SK-N-SH (cell line): Measurements from ENCODE around the gene SCAPER. TPM values are rescaled to one million over a fixed set of nuclear protein-coding genes. Genes with fewer than 3 reads are reported as not detected.
A peak's percentile ranks its signal among the peaks of the same experiment; 100 is the strongest.

Source experiments
- CTCF ChIA-PET: fragments of 300-600, 350-600 bp; formaldehyde crosslinking; extraction: SDS; loops from one replicate; lab custom pipeline; 2021; lab: Yijun Ruan, JAX
- POLR2A ChIA-PET: fragments of 350-600 bp; sonication (Branson Sonifier 250); formaldehyde crosslinking; extraction: SDS; loops from one replicate; lab custom pipeline; 2020; ENCODE audit warnings: antibody characterized with exemption, inconsistent platforms; lab: Yijun Ruan, JAX
- DNase-seq: peaks from one replicate; pipeline ENCODE4 v3.0.0; 2012
- H2AFZ ChIP-seq: fragments of 200-600 bp; sonication (generic); 2 replicates; pipeline ENCODE4 v1.8.1; 2016; ENCODE audit warnings: antibody characterized with exemption, mild to moderate bottlenecking, low read depth
- H3F3A ChIP-seq: fragments of 200-600 bp; sonication (generic); replicated peaks from 2 replicates; pipeline ENCODE3; 2016; ENCODE audit warnings: antibody characterized with exemption, mild to moderate bottlenecking; ENCODE audit not compliant: insufficient read depth
- H3K27ac ChIP-seq, 2 experiments: fragments of 200-500 bp in 1 of 2; fragments of 200-600 bp in 1 of 2; sonication (Bioruptor generic) in 1 of 2; sonication (generic), shearing (Covaris generic) in 1 of 2; 2 replicates each; pipeline versions ENCODE4 v1.5.1 to v1.6.1; 2014 to 2016; ENCODE audit warnings: low read depth in 2 of 2, inconsistent platforms in 1 of 2, low read length in 1 of 2, mild to moderate bottlenecking in 1 of 2, mixed read lengths in 1 of 2
- H3K27me3 ChIP-seq: fragments of 200-600 bp; sonication (generic), shearing (Covaris generic); 2 replicates; pipeline ENCODE4 v1.6.1; 2016; ENCODE audit warnings: mixed run types; ENCODE audit not compliant: insufficient read depth
- H3K36me3 ChIP-seq, 2 experiments: fragments of 200-500 bp in 1 of 2; fragments of 200-600 bp in 1 of 2; sonication (Bioruptor generic) in 1 of 2; sonication (generic) in 1 of 2; replicated peaks in 1 of 2; 2 replicates each; pipeline versions ENCODE3 to v1.5.1; 2014 to 2016; ENCODE audit warnings: low read length in 1 of 2, mild to moderate bottlenecking in 1 of 2; ENCODE audit not compliant: insufficient read depth in 2 of 2, control insufficient read depth in 1 of 2
- H3K4me1 ChIP-seq, 2 experiments: fragments of 200-500 bp in 1 of 2; fragments of 200-600 bp in 1 of 2; sonication (Bioruptor generic) in 1 of 2; sonication (generic), shearing (Covaris generic) in 1 of 2; 2 replicates each; pipeline versions ENCODE4 v1.5.1 to v1.6.1; 2014 to 2016; ENCODE audit warnings: low read depth in 1 of 2, low read length in 1 of 2, mixed run types in 1 of 2; ENCODE audit not compliant: insufficient read depth in 2 of 2, control insufficient read depth in 1 of 2
- H3K4me2 ChIP-seq: fragments of 200-600 bp; sonication (generic), shearing (Covaris generic); 2 replicates; pipeline ENCODE4 v1.6.1; 2017; ENCODE audit warnings: mixed run types
- H3K4me3 ChIP-seq, 2 experiments: fragments of 200-500 bp in 1 of 2; fragments of 200-600 bp in 1 of 2; sonication (Bioruptor generic) in 1 of 2; sonication (generic), shearing (Covaris generic) in 1 of 2; 2 replicates each; pipeline versions ENCODE4 v1.5.1 to v1.8.1; 2014 to 2016; ENCODE audit warnings: low read depth in 2 of 2, inconsistent platforms in 1 of 2, low read length in 1 of 2, mild to moderate bottlenecking in 1 of 2, mixed read lengths in 1 of 2, moderate library complexity in 1 of 2
- H3K79me2 ChIP-seq: fragments of 200-600 bp; sonication (generic); 2 replicates; pipeline ENCODE4 v1.8.1; 2017; ENCODE audit warnings: mild to moderate bottlenecking; ENCODE audit not compliant: insufficient read depth
- H3K9ac ChIP-seq: fragments of 200-600 bp; sonication (generic); 2 replicates; pipeline ENCODE4 v1.6.1; 2017; ENCODE audit warnings: mixed run types
- H3K9me2 ChIP-seq: fragments of 200-600 bp; sonication (generic); 2 replicates; pipeline ENCODE4 v1.6.1; 2017; ENCODE audit warnings: mixed run types
- H3K9me3 ChIP-seq: fragments of 200-600 bp; sonication (generic); 2 replicates; pipeline ENCODE4 v1.6.1; 2017; ENCODE audit warnings: mixed run types, mild to moderate bottlenecking, moderate library complexity
- H4K20me1 ChIP-seq: fragments of 200-600 bp; sonication (generic); 2 replicates; pipeline ENCODE4 v1.6.1; 2017; ENCODE audit warnings: mild to moderate bottlenecking, mixed run types; ENCODE audit not compliant: insufficient read depth
- EP300 ChIP-seq, 2 experiments: IDR thresholded peaks; 2 replicates each; pipeline versions ENCODE4 v1.4.0 to v1.6.1; 2012; ENCODE audit warnings: borderline replicate concordance in 1 of 2, low read depth in 1 of 2, low read length in 1 of 2
- IRF3 ChIP-seq: fragments of 150-350 bp; IDR thresholded peaks from 2 replicates; pipeline ENCODE4 v1.6.1; 2016; ENCODE audit warnings: mild to moderate bottlenecking, low read depth, low read length
- JUND ChIP-seq: IDR thresholded peaks from 2 replicates; pipeline ENCODE4 v1.4.0; 2012
- MAX ChIP-seq: IDR thresholded peaks from 2 replicates; pipeline ENCODE4 v1.4.0; 2012; ENCODE audit warnings: low read depth
- RCOR1 ChIP-seq: fragments of 150-350 bp; IDR thresholded peaks from 2 replicates; pipeline ENCODE4 v1.6.1; 2017; ENCODE audit warnings: antibody characterized with exemption, low read length
- REST ChIP-seq: IDR thresholded peaks from 2 replicates; pipeline ENCODE4 v1.6.1; 2012; ENCODE audit warnings: mild to moderate bottlenecking, low read depth, low read length, moderate library complexity
- SIN3A ChIP-seq: IDR thresholded peaks from 2 replicates; pipeline ENCODE4 v1.6.1; 2012; ENCODE audit warnings: low read depth, mild to moderate bottlenecking, low read length, moderate library complexity, borderline replicate concordance
- WGBS: methylation state at CpG from one replicate; pipeline ENCODE4 v1.1.6; 2017; ENCODE audit warnings: low lambda C conversion rate; 5-methylcytosine and 5-hydroxymethylcytosine counted together
- polyA plus RNA-seq, 3 experiments: library from polyadenylated mRNA; depleted of rRNA; stranded (reverse); fragments of >200 nt; gene quantifications; 2 replicates each; pipeline ENCODE4 v1.2.3, GENCODE V29; 2012

Gene SCAPER
- polyA plus RNA-seq, 1 of the 3 experiments (the other 2 are of a cell fraction), result 1.8 TPM

GRCh38 chr15:76448755-76449154 lies 456.4 kb downstream of the SCAPER start:
- no peaks in the 10 kb centered on the region for H3F3A ChIP-seq
- H4K20me1 ChIP-seq, result no peaks in the 10 kb centered on the region
- H3K4me2 ChIP-seq, result no peak overlapping the region
- CTCF ChIA-PET, result interaction anchor here (0.8 kb wide), 1 partner anchor 13 kb away, joined by 3 read pairs; no protein-coding TSS in a partner anchor
- TF ChIP-seq IRF3, result no peak
- no peak for TF ChIP-seq MAX
- TF ChIP-seq REST, result no peak
- TF ChIP-seq SIN3A, result no peak
- no peak for TF ChIP-seq EP300 (IDR thresholded peaks at IDR 0.05; ENCODE audit: borderline replicate concordance in 1 of 2, low read depth in 1 of 2, low read length in 1 of 2)
- TF ChIP-seq RCOR1, result no peak
- H3K4me3 ChIP-seq, result no peak overlapping the region
- H3K36me3 ChIP-seq, result no peaks in the 10 kb centered on the region
- H3K9ac ChIP-seq, result no peak overlapping the region
- POLR2A ChIA-PET, result no interaction called here
- 35% methylated on average over 2 of the region's 2 CpGs for WGBS
- DNase-seq, result no peak
- no peaks in the 10 kb centered on the region; a peak in 1 of 4 replicates for H3K4me1 ChIP-seq
- H3K9me2 ChIP-seq, result no peaks in the 10 kb centered on the region
- H2AFZ ChIP-seq, result no peak overlapping the region
- H3K27ac ChIP-seq, result no peak overlapping the region
- H3K9me3 ChIP-seq, result no peaks in the 10 kb centered on the region
- no peaks in the 10 kb centered on the region for H3K79me2 ChIP-seq
- no peaks in the 10 kb centered on the region for H3K27me3 ChIP-seq

GRCh38 chr15:76447728-76448441 lies 457.3 kb downstream of the SCAPER start:
- H3K36me3 ChIP-seq, result no peaks in the 10 kb centered on the region
- H3K27me3 ChIP-seq, result no peaks in the 10 kb centered on the region
- H3K27ac ChIP-seq, result no peak overlapping the region
- H2AFZ ChIP-seq, result no peak overlapping the region
- no peaks in the 10 kb centered on the region; a peak in 1 of 4 replicates for H3K4me1 ChIP-seq
- H4K20me1 ChIP-seq, result no peaks in the 10 kb centered on the region
- no peaks in the 10 kb centered on the region for H3K79me2 ChIP-seq
- H3K4me2 ChIP-seq, result no peak overlapping the region
- H3K9me3 ChIP-seq, result no peaks in the 10 kb centered on the region
- POLR2A ChIA-PET, result no interaction called here
- WGBS, result 60% methylated on average over 2 of the region's 2 CpGs
- no peak for TF ChIP-seq SIN3A
- TF ChIP-seq JUND, result 0 out of 2 replicates have a peak, but pooled peaks have one; percentile 6
- TF ChIP-seq, all 33 proteins: peak for 1
- CTCF ChIA-PET, result interaction anchor here (1.0 kb wide), 2 partner anchors 22 to 51 kb away, joined by 3 read pairs; no protein-coding TSS in a partner anchor
- no peaks in the 10 kb centered on the region for H3K9me2 ChIP-seq
- H3K9ac ChIP-seq, result no peak overlapping the region
- no peak for DNase-seq
- H3K4me3 ChIP-seq, result no peak overlapping the region
- H3F3A ChIP-seq, result no peaks in the 10 kb centered on the region
